Activated CD8-positive, alpha-beta memory T cell treated with anti-CD3 and anti-CD28 coated beads for 36 hours (primary cell): ENCODE results near the gene OR51D1. TPM values are rescaled to one million over a fixed set of nuclear protein-coding genes. Genes with fewer than 3 reads are reported as not detected.

Experiments
- CTCF ChIA-PET: fragments of 350-600 bp; sonication (Branson Sonifier 250); formaldehyde crosslinking; loops from one replicate; lab custom pipeline; 2021; ENCODE audit warnings: antibody characterized with exemption; lab: Charles Lee
- POLR2A ChIA-PET: fragments of 350-600 bp; sonication (Branson Sonifier 250); formaldehyde crosslinking; loops from one replicate; lab custom pipeline; 2021; ENCODE audit warnings: antibody characterized with exemption; lab: Charles Lee
- total RNA-seq, 2 experiments: library from RNA; stranded (reverse); gene quantifications; one replicate each; pipeline ENCODE4 v1.2.3, GENCODE V29; 2021

Gene OR51D1
- total RNA-seq, 2 experiments from 2014 or later = not detected

GRCh38 chr11:4643076-4643475, 5.8 kb downstream of the OR51D1 start:
- ChIA-PET POLR2A (no interaction called here), CTCF (no interaction called here)

GRCh38 chr11:4643682-4644081, 6.4 kb downstream of the OR51D1 start, which contains the start of gene OR51E1:
TSS of gene OR51E1 (plus strand) at chr11:4643982. CDS start at chr11:4652527, 8,545 bp downstream.
- ChIA-PET POLR2A (no interaction called here), CTCF (no interaction called here)

GRCh38 chr11:4644233-4644632, 7.0 kb downstream of the OR51D1 start:
- ChIA-PET POLR2A (no interaction called here), CTCF (no interaction called here)

- ChIA-PET CTCF (interaction anchor here (1.6 kb wide), 1 partner anchor 9 kb away, joined by 4 read pairs; the partner anchor contains the start of gene OR51D1), POLR2A (no interaction called here)
Measured at GRCh38 chr11:4645974-4646373, 8.7 kb downstream of the OR51D1 start.

GRCh38 chr11:4647766-4648165, 10.5 kb downstream of the OR51D1 start:
- POLR2A ChIA-PET = no interaction called here

DNA sequence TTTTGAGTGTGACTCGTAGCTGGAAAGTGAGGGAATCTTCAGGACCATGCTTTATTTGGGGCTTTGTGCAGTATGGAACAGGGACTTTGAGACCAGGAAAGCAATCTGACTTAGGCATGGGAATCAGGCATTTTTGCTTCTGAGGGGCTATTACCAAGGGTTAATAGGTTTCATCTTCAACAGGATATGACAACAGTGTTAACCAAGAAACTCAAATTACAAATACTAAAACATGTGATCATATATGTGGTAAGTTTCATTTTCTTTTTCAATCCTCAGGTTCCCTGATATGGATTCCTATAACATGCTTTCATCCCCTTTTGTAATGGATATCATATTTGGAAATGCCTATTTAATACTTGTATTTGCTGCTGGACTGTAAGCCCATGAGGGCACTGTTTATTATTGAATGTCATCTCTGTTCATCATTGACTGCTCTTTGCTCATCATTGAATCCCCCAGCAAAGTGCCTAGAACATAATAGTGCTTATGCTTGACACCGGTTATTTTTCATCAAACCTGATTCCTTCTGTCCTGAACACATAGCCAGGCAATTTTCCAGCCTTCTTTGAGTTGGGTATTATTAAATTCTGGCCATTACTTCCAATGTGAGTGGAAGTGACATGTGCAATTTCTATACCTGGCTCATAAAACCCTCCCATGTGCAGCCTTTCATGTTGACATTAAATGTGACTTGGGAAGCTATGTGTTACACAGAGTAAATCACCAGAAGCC, 17.5 kb downstream of the OR51D1 start:
- CTCF ChIA-PET = no interaction called here
- POLR2A ChIA-PET = no interaction called here

More at GRCh38 chr11:4647766-4648165, 10.5 kb downstream of the OR51D1 start:
- CTCF ChIA-PET = interaction anchor here (1.1 to 1.5 kb wide), 2 partner anchors 9 to 11 kb away, joined by 3 to 4 read pairs; partner anchors contain the start of gene OR51D1

DNA sequence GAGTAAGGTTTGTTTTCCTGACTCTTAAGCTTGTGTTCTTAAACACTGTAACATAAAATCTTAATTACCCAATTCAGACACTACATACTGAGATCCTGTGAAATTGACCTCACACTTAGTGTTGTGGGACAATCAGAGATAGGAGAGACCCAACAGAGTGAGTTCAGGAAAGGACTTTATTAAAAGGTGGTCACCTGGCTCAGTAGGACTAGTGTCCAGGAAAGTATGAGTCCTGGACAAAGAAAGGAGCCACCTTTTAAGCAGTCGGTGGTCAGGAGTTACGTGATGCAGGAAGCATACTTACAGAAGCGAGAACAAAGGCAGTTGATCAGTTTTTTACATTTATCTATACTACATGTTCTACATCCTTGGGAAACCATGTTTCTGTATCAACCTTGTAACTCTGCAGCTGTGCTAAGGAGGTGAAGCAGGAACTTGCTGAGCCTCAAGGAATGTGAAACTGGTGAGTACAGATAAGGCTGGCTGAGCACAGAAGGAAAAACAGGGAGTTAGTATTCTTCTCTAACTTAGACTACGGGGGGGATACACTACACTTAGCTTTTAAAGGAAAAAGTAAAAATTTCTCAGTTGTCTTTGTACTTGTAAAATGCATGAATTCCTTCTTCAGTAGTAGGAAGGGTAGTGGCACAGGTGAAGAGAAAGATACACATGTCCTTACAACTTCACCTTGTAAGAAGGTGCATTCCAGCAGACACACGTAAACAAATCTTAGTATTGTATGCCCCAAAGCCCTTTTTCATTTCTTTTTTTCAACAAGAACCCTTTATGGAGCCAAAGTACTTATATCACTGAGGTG, 21.6 kb downstream of the OR51D1 start:
- ChIA-PET CTCF (no interaction called here), POLR2A (no interaction called here)

DNA sequence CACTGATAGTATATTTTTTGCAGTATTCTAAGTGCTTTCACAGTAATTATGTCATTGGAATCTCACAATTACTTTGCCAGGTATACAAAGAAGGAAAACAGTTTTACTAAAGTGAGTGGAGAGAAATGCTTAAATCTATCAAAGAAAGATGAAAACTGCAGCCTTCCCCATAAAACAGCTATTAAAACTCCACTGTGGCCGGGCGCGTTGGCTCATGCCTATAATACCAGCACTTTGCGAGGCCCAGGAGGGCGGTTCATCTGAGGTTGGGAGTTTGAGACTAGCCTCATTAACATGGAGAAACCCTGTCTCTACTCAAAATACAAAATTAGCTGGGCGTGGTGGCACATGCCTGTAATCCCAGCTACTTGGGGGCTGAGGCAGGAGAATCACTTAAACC, 25.6 kb downstream of the OR51D1 start:
- CTCF ChIA-PET = no interaction called here

GRCh38 chr11:4664183-4664582, 26.9 kb downstream of the OR51D1 start:
- CTCF ChIA-PET = no interaction called here
- POLR2A ChIA-PET = no interaction called here

More for the DNA sequence above, 25.6 kb downstream of the OR51D1 start:
- POLR2A ChIA-PET = no interaction called here

DNA sequence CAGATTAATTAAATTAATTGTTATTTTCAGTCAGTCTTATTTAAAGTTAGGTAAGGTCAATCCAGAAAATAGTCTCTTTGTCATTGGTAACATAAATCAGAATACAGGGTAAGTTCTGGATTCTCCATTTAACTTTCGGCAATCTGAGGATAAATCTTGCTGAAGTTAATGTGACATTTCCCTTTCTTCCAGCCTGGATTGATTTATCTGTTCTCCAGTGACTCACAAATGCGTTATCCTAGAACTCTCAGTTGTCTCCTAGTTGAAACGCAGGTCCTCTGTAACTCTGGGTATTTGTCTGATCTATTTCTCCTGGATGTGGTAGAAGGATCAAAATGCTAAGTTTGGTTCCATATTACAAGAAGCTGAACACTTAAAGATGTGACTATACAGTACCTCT, 27.5 kb downstream of the OR51D1 start:
- CTCF ChIA-PET = no interaction called here
- POLR2A ChIA-PET = no interaction called here

DNA sequence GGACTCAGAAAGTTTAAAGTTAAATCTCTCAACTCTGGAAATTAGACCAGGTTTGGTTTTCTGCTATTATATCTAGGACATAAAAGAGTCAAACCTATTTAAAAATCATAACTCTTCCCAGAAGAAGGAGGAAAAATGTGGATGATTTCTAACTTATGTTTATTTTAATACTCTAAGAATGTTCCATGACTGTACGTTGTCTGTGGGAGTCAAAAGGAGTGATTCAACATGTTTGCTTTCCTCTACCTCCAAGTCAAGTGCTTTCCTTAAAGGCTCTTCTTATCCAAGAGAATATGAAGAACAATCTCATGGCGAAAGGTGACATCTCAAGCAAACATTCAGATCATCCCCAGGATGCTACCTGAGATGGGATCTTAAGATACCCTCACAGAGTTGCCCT, 28.1 kb downstream of the OR51D1 start:
- ChIA-PET POLR2A (no interaction called here), CTCF (no interaction called here)

- ChIA-PET CTCF (no interaction called here), POLR2A (no interaction called here)
Measured at GRCh38 chr11:4671741-4672140, 34.5 kb downstream of the OR51D1 start.

- ChIA-PET POLR2A (no interaction called here), CTCF (no interaction called here)
Measured at GRCh38 chr11:4672470-4672869, 35.2 kb downstream of the OR51D1 start.

GRCh38 chr11:4673781-4674180, 36.5 kb downstream of the OR51D1 start:
- CTCF ChIA-PET = no interaction called here
- POLR2A ChIA-PET = no interaction called here

DNA sequence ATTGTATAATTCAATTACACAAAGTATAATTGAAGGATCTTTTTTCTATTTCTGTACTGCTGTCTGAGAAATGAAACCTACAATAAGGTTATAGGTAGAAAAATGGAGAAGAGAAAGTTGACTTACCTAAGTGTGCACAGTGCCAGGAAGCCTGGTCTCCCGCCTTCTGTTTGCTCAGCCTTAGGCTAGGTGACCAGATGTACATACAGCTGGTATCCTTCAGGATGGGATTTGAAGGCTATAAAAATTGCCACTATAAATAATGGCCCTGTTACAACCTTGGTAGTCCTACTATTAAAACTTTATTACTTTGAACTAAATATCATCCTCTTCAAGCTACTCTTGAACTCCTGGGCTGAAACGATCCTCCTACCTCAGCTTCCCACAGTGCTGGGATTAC, 40.7 kb downstream of the OR51D1 start:
- CTCF ChIA-PET = no interaction called here
- POLR2A ChIA-PET = no interaction called here

DNA sequence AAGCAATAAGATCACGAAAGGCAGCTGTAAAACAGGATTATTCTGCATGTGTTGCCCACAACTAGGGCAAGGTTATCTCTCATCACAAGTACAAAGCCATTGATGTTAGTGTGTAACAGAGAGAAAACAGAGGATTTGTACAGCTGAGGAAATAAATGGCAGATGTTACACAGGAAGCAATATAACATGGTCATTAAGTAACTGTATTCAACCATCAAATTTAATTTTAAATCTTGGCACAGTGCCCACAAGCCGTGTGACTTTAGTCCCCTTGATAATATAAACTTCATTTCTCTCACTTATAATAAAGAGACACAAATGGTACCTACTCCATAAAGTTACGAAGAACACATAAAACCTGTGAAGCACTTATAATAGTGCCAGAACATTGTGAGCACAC, 43.1 kb downstream of the OR51D1 start:
- CTCF ChIA-PET = no interaction called here

DNA sequence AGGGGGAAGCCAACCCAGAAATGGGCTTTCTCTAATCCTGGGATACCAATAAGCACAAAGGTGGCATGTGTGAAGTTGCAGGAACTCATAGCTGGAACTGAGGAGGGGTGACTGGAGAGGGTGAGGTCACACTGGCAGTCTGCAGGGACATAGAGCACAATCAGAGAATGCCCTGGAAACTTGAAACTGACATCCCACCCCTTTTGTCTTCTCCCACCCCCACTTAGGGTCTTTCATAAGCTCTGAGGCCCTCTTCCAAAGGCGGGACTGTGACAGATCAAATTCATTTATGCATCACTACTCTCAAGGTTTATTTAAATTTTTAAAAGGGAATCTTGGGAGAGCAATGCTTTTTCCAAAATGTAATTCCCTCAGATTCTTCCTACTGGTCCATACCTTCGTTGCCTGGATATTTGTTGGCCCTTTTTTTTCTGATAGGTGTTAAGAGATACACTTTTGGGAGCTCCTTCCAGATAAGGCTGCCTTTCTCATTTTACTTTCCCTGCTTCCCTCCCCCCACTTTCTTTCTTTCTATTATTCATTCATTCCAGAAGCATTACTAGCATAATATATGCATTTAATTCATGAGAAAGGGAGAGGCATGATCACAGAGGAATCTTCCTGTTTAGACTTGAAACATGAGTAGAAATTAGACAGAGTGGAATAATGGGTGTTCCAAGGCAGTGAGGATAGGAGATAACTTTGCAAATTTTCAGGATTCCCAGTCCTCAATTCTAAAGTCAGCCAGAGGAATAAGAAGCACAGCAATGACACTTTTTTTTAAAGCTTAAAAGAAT, 45.5 kb downstream of the OR51D1 start:
- CTCF ChIA-PET = no interaction called here
- POLR2A ChIA-PET = no interaction called here

More for the DNA sequence above, 43.1 kb downstream of the OR51D1 start:
- POLR2A ChIA-PET = no interaction called here

GRCh38 chr11:4684631-4685285, 47.5 kb downstream of the OR51D1 start:
- ChIA-PET CTCF (interaction anchor here (1.1 kb wide), 1 partner anchor 48 kb away, joined by 3 read pairs; the partner anchor contains the start of gene OR51D1), POLR2A (no interaction called here)
